NCI-H2081 treated with DMSO at 0.1 percent for 48 hours (cell line): ENCODE measurements around the gene IFT27.

Experiments used
- DNase-seq: peaks from one replicate; lab custom pipeline; 2025; lab: John Stamatoyannopoulos, UW

IFT27 gene

GRCh38 chr22:36796552-36797175, 20.7 kb upstream of the IFT27 start:
- DNase-seq: no peak

GRCh38 chr22:36795633-36796032, 19.7 kb upstream of the IFT27 start:
- no peak for DNase-seq

GRCh38 chr22:36790648-36791047, 14.7 kb upstream of the IFT27 start:
- DNase-seq: no peak

- DNase-seq: no peak
Measured at GRCh38 chr22:36787204-36787988, 11.5 kb upstream of the IFT27 start.

- no peak for DNase-seq
Measured at GRCh38 chr22:36783743-36784142, 7.8 kb upstream of the IFT27 start.

- no peak for DNase-seq
Measured at GRCh38 chr22:36781656-36782627, 6.0 kb upstream of the IFT27 start.

GRCh38 chr22:36778020-36778419, 2.1 kb upstream of the IFT27 start:
- no peak for DNase-seq

GRCh38 chr22:36776722-36777121, 803 bp upstream of the IFT27 start:
- no peak for DNase-seq

GRCh38 chr22:36775586-36775963, 344 bp downstream of the IFT27 start:
- no peak for DNase-seq

GRCh38 chr22:36773935-36774334, 2.0 kb downstream of the IFT27 start:
- no peak for DNase-seq

GRCh38 chr22:36772451-36772850, 3.5 kb downstream of the IFT27 start:
- no peak for DNase-seq

GRCh38 chr22:36771356-36772063, 4.4 kb downstream of the IFT27 start:
- DNase-seq: no peak

- DNase-seq: no peak
Measured at GRCh38 chr22:36770513-36771231, 5.2 kb downstream of the IFT27 start.

- DNase-seq: no peak
Measured at GRCh38 chr22:36769541-36770512, 6.1 kb downstream of the IFT27 start.

GRCh38 chr22:36768616-36769015, 7.3 kb downstream of the IFT27 start:
- no peak for DNase-seq

GRCh38 chr22:36768141-36768540, 7.8 kb downstream of the IFT27 start:
- no peak for DNase-seq

- no peak for DNase-seq
Measured at GRCh38 chr22:36767035-36767775, 8.7 kb downstream of the IFT27 start.

GRCh38 chr22:36765943-36766450, 9.9 kb downstream of the IFT27 start:
- no peak for DNase-seq
